ENCODE data around the gene SERPINB10. TPM values are rescaled to one million over a fixed set of nuclear protein-coding genes. Genes with fewer than 3 reads are reported as not detected.

SERPINB10 gene
- total and polyA plus RNA-seq, 2 experiments from 2014 or later = 0.93 TPM; not detected in 1

- H3K9me2 ChIP-seq (replicated peaks; ENCODE audit: insufficient read depth) = no peaks in the 10 kb centered on the region
- 76% methylated on average over 3 of the region's 3 CpGs for WGBS (ENCODE audit: low lambda C conversion rate, missing lambda C conversion rate)
- no peaks in the 10 kb centered on the region for H4K20me1 ChIP-seq (ENCODE audit: insufficient read depth, poor library complexity, severe bottlenecking)
- TF ChIP-seq EZH2phosphoT487 (IDR thresholded peaks at IDR 0.05; ENCODE audit: low read depth, severe bottlenecking, unreplicated experiment) = no peak
- no peak for TF ChIP-seq EZH2 (IDR thresholded peaks at IDR 0.05; ENCODE audit: borderline replicate concordance)
- TF ChIP-seq CTCF (IDR thresholded peaks at IDR 0.05; ENCODE audit: poor library complexity) = no peak
- no peaks in the 10 kb centered on the region for H3K27me3 ChIP-seq
- H3K4me2 ChIP-seq = no peak overlapping the region
- H2AFZ ChIP-seq = no peak overlapping the region
- no peak overlapping the region for H3K4me3 ChIP-seq
- H3K36me3 ChIP-seq (replicated peaks; ENCODE audit: insufficient read depth, low read depth) = no peaks in the 10 kb centered on the region
- no peak overlapping the region for H3K27ac ChIP-seq
- H3K4me1 ChIP-seq (ENCODE audit: insufficient read depth) = peaks cover 5% of the 10 kb centered on the region
- no peak for DNase-seq (ENCODE audit: low spot score)
- H3K79me2 ChIP-seq = no peaks in the 10 kb centered on the region
- H3K9me3 ChIP-seq (ENCODE audit: low read depth) = no peaks in the 10 kb centered on the region
Measured at GRCh38 chr18:63878343-63878742, 29.4 kb upstream of the SERPINB10 start.

GRCh38 chr18:63878925-63879324 lies 28.8 kb upstream of the SERPINB10 start:
- H3K27ac ChIP-seq = peak overlapping the region; percentile 7
- DNase-seq (ENCODE audit: low spot score) = no peak
- no peaks in the 10 kb centered on the region for H3K79me2 ChIP-seq
- no peak for TF ChIP-seq EZH2phosphoT487 (IDR thresholded peaks at IDR 0.05; ENCODE audit: low read depth, severe bottlenecking, unreplicated experiment)
- no peak for TF ChIP-seq EZH2 (IDR thresholded peaks at IDR 0.05; ENCODE audit: borderline replicate concordance)
- TF ChIP-seq CTCF (IDR thresholded peaks at IDR 0.05; ENCODE audit: poor library complexity) = no peak
- no peaks in the 10 kb centered on the region for H4K20me1 ChIP-seq (ENCODE audit: insufficient read depth, poor library complexity, severe bottlenecking)
- no peaks in the 10 kb centered on the region for H3K9me2 ChIP-seq (replicated peaks; ENCODE audit: insufficient read depth)
- peaks cover 5% of the 10 kb centered on the region for H3K4me1 ChIP-seq (ENCODE audit: insufficient read depth)
- no peaks in the 10 kb centered on the region for H3K36me3 ChIP-seq (replicated peaks; ENCODE audit: insufficient read depth, low read depth)
- H2AFZ ChIP-seq = no peak overlapping the region
- H3K9me3 ChIP-seq (ENCODE audit: low read depth) = no peaks in the 10 kb centered on the region
- H3K4me2 ChIP-seq = no peak overlapping the region
- 62% methylated on average over 4 of the region's 4 CpGs for WGBS (ENCODE audit: low lambda C conversion rate, missing lambda C conversion rate)
- H3K4me3 ChIP-seq = no peak overlapping the region
- H3K27me3 ChIP-seq = no peaks in the 10 kb centered on the region

- Histone ChIP-seq H3K4me3 (no peak overlapping the region), H3K4me2 (no peak overlapping the region), H3K27me3 (no peaks in the 10 kb centered on the region), H3K79me2 (no peaks in the 10 kb centered on the region), H3K9me2 (replicated peaks; ENCODE audit: insufficient read depth) (no peaks in the 10 kb centered on the region), H3K36me3 (replicated peaks; ENCODE audit: insufficient read depth, low read depth) (no peaks in the 10 kb centered on the region), H3K4me1 (ENCODE audit: insufficient read depth) (peaks cover 5% of the 10 kb centered on the region), H4K20me1 (ENCODE audit: insufficient read depth, poor library complexity, severe bottlenecking) (no peaks in the 10 kb centered on the region), H3K9me3 (ENCODE audit: low read depth) (no peaks in the 10 kb centered on the region), H2AFZ (no peak overlapping the region), H3K27ac (no peak overlapping the region)
- no peak for TF ChIP-seq CTCF (IDR thresholded peaks at IDR 0.05; ENCODE audit: poor library complexity)
- TF ChIP-seq EZH2 (IDR thresholded peaks at IDR 0.05; ENCODE audit: borderline replicate concordance) = no peak
- TF ChIP-seq EZH2phosphoT487 (IDR thresholded peaks at IDR 0.05; ENCODE audit: low read depth, severe bottlenecking, unreplicated experiment) = no peak
- DNase-seq (ENCODE audit: low spot score) = no peak
- WGBS (ENCODE audit: low lambda C conversion rate, missing lambda C conversion rate) = 63% methylated on average over 2 of the region's 2 CpGs
Measured at GRCh38 chr18:63879709-63880108, 28.0 kb upstream of the SERPINB10 start.

GRCh38 chr18:63881851-63882250 lies 25.9 kb upstream of the SERPINB10 start:
- Histone ChIP-seq H3K79me2 (no peaks in the 10 kb centered on the region), H2AFZ (no peak overlapping the region), H3K36me3 (replicated peaks; ENCODE audit: insufficient read depth, low read depth) (no peaks in the 10 kb centered on the region), H3K27ac (peak overlapping the region; percentile 76), H3K4me1 (ENCODE audit: insufficient read depth) (peaks cover 5% of the 10 kb centered on the region), H4K20me1 (ENCODE audit: insufficient read depth, poor library complexity, severe bottlenecking) (no peaks in the 10 kb centered on the region), H3K27me3 (no peaks in the 10 kb centered on the region), H3K9me2 (replicated peaks; ENCODE audit: insufficient read depth) (no peaks in the 10 kb centered on the region), H3K4me2 (no peak overlapping the region), H3K4me3 (no peak overlapping the region), H3K9me3 (ENCODE audit: low read depth) (no peaks in the 10 kb centered on the region)
- WGBS (ENCODE audit: low lambda C conversion rate, missing lambda C conversion rate) = 91% methylated on average over 4 of the region's 4 CpGs
- TF ChIP-seq CTCF (IDR thresholded peaks at IDR 0.05; ENCODE audit: poor library complexity) (no peak), EZH2phosphoT487 (IDR thresholded peaks at IDR 0.05; ENCODE audit: low read depth, severe bottlenecking, unreplicated experiment) (no peak), EZH2 (IDR thresholded peaks at IDR 0.05; ENCODE audit: borderline replicate concordance) (no peak)
- no peak for DNase-seq (ENCODE audit: low spot score)

Measured in hepatocyte (in vitro differentiated cells).